A549 (cell line): ENCODE data around the gene ARID5B.

Experiments used
- CHD2 ChIP-seq: fragments of 150-350 bp; IDR thresholded peaks from 2 replicates; pipeline ENCODE4 v1.6.1; 2014; ENCODE audit warnings: low read length; ENCODE audit not compliant: partially characterized antibody
- MAZ ChIP-seq: fragments of 150-350 bp; IDR thresholded peaks from 2 replicates; pipeline ENCODE4 v1.6.1; 2014; ENCODE audit warnings: antibody characterized with exemption, low read depth, low read length, borderline replicate concordance
- POLR2A ChIP-seq: IDR thresholded peaks from 2 replicates; pipeline ENCODE4 v1.6.1; 2012; ENCODE audit warnings: mild to moderate bottlenecking, low read length
- RFX5 ChIP-seq: fragments of 450-650 bp; IDR thresholded peaks from 2 replicates; pipeline ENCODE4 v1.7.1; 2014; ENCODE audit warnings: antibody characterized with exemption, mild to moderate bottlenecking, moderate library complexity
- SREBF2 ChIP-seq: fragments of 450-650 bp; IDR thresholded peaks from 2 replicates; pipeline ENCODE4 v1.6.1; 2014; ENCODE audit warnings: mild to moderate bottlenecking, moderate library complexity
- TF ChIP-seq, protein P1 (sequence below): fragments of >200 bp; sonication (Bioruptor Twin); formaldehyde crosslinking; IDR thresholded peaks from 3 replicates; pipeline ENCODE4 v1.5.1; 2016
- TF ChIP-seq, protein P2 (sequence below): fragments of 250-450 bp; sonication (Bioruptor Pico); IDR thresholded peaks from 2 replicates; pipeline ENCODE4 v1.5.0; 2021; ENCODE audit warnings: mild to moderate bottlenecking, moderate library complexity, borderline replicate concordance

DNA sequence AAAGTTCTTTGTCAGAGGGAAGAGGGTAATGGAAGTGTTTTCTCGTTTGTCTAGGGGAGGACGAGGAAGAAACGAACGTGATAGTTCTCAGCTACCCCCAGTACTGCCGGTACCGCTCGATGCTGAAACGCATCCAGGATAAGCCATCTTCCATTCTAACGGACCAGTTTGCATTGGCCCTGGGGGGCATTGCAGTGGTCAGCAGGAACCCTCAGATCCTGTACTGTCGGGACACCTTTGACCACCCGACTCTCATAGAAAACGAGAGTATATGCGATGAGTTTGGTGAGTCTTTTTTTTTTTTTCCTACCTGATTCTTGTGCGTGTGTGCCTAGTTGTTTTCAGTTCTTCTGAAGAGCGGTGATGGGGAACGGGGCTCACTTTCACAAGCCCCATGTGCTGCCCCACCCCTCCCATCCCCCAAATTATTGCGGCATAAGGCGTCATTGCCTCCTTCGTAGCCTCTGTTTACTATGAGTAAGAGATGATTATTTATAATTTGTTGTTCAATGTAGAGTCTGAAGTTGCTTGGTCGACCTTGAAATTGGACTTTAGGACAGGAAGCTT, 98.6 kb downstream of the ARID5B start:
- TF ChIP-seq, protein P1, sequence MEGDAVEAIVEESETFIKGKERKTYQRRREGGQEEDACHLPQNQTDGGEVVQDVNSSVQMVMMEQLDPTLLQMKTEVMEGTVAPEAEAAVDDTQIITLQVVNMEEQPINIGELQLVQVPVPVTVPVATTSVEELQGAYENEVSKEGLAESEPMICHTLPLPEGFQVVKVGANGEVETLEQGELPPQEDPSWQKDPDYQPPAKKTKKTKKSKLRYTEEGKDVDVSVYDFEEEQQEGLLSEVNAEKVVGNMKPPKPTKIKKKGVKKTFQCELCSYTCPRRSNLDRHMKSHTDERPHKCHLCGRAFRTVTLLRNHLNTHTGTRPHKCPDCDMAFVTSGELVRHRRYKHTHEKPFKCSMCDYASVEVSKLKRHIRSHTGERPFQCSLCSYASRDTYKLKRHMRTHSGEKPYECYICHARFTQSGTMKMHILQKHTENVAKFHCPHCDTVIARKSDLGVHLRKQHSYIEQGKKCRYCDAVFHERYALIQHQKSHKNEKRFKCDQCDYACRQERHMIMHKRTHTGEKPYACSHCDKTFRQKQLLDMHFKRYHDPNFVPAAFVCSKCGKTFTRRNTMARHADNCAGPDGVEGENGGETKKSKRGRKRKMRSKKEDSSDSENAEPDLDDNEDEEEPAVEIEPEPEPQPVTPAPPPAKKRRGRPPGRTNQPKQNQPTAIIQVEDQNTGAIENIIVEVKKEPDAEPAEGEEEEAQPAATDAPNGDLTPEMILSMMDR: no peak
- TF ChIP-seq RFX5 (no peak), POLR2A (no peak), SREBF2 (no peak), CHD2 (no peak), MAZ (no peak)
- TF ChIP-seq, protein P2, sequence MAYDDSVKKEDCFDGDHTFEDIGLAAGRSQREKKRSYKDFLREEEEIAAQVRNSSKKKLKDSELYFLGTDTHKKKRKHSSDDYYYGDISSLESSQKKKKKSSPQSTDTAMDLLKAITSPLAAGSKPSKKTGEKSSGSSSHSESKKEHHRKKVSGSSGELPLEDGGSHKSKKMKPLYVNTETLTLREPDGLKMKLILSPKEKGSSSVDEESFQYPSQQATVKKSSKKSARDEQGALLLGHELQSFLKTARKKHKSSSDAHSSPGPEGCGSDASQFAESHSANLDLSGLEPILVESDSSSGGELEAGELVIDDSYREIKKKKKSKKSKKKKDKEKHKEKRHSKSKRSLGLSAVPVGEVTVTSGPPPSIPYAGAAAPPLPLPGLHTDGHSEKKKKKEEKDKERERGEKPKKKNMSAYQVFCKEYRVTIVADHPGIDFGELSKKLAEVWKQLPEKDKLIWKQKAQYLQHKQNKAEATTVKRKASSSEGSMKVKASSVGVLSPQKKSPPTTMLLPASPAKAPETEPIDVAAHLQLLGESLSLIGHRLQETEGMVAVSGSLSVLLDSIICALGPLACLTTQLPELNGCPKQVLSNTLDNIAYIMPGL (CRISPR knock-in tag): no peak
